ENCODE results near the gene DSEL. TPM values are rescaled to one million over a fixed set of nuclear protein-coding genes. Genes with fewer than 3 reads are reported as not detected.

The DSEL gene
- total RNA-seq, 1 donor from 2014 or later = 6.2 TPM

- Mint-ChIP-seq H3K27me3 (no peaks in the 10 kb centered on the region), H3K9me3 (ENCODE audit: low read depth) (peaks cover 7% of the 10 kb centered on the region), H3K27ac (no peak overlapping the region), H3K36me3 (ENCODE audit: insufficient read depth) (no peaks in the 10 kb centered on the region), H3K4me1 (ENCODE audit: low read depth) (peaks cover 3% of the 10 kb centered on the region), H3K4me3 (ENCODE audit: low read depth) (no peak overlapping the region)
- DNase-seq (ENCODE audit: low spot score, unreplicated experiment) = no peak
- TF ChIP-seq CTCF (IDR thresholded peaks at IDR 0.05; ENCODE audit: unreplicated experiment) = peak; percentile 38
Observed at GRCh38 chr18:67463829-67464228, 52.7 kb downstream of the DSEL start.

- no peaks in the 10 kb centered on the region for H3K27me3 Mint-ChIP-seq
- H3K4me1 Mint-ChIP-seq (ENCODE audit: low read depth) = peaks cover 3% of the 10 kb centered on the region
- H3K27ac Mint-ChIP-seq = no peak overlapping the region
- no peaks in the 10 kb centered on the region for H3K36me3 Mint-ChIP-seq (ENCODE audit: insufficient read depth)
- peak; percentile 28 for TF ChIP-seq CTCF (IDR thresholded peaks at IDR 0.05; ENCODE audit: unreplicated experiment)
- peaks cover 4% of the 10 kb centered on the region for H3K9me3 Mint-ChIP-seq (ENCODE audit: low read depth)
- no peak for DNase-seq (ENCODE audit: low spot score, unreplicated experiment)
- H3K4me3 Mint-ChIP-seq (ENCODE audit: low read depth) = no peak overlapping the region
Observed at GRCh38 chr18:67456711-67457110, 59.8 kb downstream of the DSEL start.
